Stimulated activated CD4-positive, alpha-beta T cell treated with anti-CD3 and anti-CD28 coated beads, Interleukin-1b, Interleukin-23, amount 100 ng/mL, for 4 hours (primary cell): ENCODE measurements around the gene ABCB9.
"Not testable (repeated sequence)": the region's sequence is repeated elsewhere in the genome, so short reads cannot be mapped to it uniquely, and the experiment has no call there.

Experiments
- DNase-seq, 2 donors: peaks; one replicate each; pipeline ENCODE4 v3.0.0-alpha.2; 2020; ENCODE audit warnings: low read depth in 2 of 2

Gene ABCB9

DNA sequence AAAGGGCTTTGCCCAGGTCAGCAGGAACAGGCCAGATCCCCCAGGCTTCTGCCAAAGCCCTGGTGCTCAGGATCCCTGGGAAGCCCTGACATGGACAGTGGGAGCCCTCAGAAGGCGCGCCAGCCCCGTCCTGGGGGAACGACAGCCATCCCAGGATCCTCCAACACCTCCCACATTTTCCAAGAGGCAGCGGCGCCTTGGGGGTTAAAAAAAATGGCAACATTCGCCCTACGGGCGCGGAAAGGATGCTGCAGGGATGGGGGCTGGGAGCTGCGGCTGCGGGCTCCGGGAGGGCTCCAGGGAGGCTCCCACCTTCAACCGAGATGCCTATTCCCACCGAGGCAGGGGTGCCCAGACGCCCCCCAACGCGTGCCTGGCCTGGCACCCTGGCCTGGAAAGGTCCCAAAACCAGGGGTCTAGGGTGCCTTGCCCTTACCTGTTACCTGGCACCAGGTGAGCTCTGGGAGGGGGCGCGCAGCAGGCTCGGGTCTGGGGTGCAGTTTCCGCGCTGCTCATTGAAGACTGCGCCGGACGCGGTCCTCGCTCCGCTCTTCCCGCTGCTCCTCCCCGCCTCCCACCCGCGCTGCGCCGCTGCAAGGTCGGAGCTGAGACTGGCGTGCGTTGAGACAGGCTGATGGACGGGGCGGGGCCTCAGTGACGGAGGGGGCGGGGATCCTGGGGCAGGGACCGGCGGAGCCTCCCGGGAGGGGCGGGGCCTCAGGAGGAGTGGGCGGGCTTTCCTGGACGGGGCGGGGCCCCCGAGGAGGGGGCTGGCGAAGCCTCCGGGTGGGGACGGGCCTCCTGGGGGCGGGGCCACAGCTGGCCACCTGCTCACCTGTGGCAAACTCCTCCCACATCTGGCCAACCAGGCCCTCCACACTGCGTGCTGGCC is at the start of gene ABCB9:
Gene ABCB9 (minus strand): TSS at position 613 of the 892 bp plus-strand sequence. CDS start 6,228 bp downstream, outside the sequence.
- peak; percentile 95 to 97 for DNase-seq

DNA sequence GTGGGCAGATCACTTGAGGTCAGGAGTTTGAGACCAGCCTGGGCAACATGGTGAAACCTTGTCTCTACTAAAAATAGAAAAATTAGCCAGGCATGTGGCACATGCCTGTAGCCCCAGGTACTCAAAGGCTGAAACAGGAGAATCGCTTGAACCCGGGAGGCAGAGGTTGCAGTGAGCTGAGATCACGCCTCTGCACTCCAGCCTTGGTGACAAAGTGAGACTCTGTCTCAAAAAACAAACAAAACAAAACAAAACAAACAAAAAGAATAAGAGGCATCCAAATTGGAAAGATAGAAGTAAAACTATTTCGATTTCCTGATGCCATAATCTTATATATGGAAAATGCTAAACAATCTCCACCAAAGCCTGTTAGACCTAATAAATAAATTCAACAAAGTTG is 48.2 kb upstream of the ABCB9 start:
- not testable (repeated sequence) for DNase-seq

DNA sequence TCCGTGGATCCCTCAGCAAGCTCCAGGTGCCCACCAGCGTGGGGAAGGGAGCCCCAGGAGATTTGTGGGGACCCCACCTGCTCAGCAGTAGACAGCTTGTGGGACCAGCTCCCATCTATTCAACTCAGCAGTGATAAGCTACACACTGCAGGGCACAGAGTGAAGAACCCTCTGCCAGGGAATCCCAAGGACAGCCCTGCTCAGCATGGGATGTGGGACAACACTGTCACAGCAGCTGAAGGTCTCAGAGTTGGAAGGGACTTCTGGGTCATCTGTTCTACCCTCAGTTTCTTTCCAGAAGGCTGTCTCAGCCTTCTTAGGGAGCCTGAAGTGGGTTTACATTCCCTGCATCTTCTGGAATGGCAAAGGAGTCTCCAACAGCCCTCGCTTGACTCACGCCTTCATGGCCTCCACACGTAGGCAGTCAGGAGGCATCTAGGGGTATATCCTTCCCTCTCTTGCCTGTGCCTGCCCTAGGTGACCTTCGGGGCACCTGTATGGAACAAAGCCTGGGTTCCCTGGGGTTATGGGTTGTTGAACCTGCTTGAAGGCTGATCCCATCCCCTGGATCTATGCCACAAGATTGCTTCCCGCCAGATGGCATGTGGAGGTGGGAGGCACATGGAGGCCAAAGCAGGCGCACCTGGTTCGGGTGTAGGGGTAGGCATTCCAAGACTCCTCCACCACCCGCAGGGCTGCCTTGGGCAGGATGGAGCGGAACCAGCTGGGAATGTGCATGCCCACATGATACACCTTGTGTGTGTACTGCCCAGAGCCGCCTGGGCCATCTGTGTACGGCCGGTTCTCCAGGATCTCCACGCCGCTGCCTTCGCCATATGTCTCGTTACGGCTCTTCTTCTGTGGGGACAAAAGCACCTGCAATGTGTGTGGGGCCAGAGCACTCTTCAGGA is 47.2 kb upstream of the ABCB9 start:
- no peak for DNase-seq

DNA sequence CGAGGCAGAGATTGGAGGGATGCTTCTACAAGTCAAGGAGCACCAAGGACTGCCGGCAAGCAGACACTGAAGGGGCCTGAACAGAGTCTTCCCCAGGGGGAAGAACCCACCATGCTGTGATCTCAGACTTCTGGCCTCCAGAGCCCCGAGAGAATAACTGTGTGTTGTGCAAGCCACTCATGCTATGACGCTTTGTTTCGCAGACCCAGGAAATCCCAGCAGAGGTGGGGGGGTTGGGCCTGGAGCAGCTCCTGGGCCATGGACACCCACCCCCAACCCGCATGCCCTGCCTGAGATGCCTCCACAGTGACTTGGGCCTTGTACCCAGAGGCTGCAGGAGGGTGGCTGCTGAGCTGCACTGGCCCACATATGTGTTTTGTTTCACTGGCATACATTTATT is 45.4 kb upstream of the ABCB9 start:
- DNase-seq, result no peak

DNA sequence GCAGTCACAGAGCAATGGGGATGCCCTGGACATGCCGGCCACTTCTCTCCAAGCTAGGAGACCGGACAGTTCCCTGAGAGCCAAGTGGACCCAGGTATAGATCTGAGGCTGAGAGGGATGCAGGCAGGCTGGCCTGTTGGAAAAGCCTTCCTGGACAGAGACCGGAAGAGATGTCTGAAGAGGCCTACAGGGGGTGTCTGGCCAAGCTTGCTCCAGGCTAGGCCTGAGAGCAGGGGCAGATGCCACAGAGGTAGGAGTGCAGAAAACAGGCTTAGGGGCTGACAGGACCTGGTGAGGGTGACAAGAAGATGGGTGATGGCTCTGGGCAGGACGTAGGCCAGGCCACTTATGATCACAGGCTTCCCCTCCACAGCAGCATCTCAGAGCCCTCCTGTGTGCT is 44.4 kb upstream of the ABCB9 start:
- DNase-seq, result no peak

DNA sequence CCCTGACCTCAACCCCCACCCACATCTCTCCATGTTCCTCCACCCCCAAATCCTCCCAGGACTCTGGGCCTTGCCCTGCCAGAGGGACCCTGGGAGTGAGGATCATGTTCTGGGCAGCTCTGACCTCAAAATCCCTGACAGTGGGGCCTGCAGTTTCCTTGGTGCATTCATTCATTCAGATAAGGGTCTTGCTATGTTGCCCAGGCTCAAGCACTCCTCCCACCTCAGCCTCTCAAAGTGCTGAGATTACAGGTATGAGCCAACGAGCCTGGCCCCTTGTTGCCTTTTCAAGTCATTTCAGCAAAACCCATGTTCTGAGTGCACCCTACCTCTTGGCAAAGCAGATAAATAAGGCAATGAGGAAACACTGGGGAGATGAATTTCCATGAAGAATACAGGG is 43.8 kb upstream of the ABCB9 start:
- no peak for DNase-seq

DNA sequence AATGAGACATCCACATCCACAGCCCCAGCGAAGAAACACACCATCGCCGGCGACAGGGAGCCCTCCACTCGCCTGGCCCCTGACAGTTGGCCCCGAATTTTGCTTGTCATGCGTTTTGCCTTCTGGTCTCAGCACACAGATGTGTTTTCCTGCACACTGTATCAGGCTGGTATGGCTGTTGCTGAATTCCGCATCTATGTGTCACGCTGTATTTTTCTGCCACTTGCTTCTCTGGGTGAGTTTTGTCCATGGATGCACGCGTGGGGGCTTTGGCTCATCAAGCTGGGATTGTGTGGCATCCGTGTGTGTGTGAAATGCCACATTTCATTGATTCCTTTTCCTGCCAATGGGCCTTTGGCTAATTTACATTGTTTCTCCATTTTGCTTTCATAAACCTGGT is 40.7 kb upstream of the ABCB9 start:
- DNase-seq, result no peak

DNA sequence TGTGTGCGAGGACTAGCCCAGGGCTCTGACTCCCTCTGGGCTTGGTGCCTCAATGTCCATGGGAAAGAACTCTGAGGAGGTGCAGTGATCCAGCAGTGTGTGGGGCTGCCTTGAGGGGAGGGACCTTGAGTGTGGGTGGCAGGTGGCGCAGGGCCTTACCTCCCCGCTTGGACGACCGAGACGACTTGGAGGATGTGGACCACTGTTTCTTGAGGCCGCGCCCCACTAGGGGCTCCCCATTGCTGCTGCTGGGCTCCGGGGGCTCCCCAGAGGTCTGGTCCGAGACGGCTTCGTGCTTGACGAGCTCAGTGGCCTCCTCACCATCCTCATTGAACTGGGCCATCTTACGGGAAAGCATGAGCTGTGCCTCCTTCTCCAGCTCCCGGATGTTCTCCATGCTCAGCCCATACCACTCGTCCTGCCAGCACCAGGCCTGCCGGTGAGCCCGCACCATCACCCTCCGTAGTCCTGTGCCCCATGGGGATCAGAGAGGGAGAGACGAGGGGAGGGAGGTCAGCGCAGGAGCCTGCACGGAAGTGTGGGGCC is 38.9 kb upstream of the ABCB9 start:
- no peak for DNase-seq

DNA sequence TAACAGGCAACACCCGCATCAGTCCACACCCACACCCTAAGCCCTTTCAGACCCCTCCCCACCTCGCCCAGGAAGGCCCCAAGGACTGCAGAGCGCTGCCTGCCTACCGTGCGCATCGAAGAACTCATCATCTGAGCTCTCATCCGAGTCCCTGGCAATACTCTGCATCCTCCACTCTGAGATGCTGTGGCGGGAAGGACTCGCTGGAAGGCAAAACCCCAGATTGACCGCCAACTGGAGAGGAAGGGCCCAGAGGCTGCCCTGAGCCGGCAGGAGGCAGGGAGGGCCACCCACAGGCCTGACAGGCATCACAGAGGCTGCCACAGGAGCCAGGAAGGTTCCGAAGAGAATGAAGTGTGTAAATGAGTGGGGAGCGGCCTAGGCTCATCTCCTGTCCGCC is 38.0 kb upstream of the ABCB9 start:
- DNase-seq, result no peak

DNA sequence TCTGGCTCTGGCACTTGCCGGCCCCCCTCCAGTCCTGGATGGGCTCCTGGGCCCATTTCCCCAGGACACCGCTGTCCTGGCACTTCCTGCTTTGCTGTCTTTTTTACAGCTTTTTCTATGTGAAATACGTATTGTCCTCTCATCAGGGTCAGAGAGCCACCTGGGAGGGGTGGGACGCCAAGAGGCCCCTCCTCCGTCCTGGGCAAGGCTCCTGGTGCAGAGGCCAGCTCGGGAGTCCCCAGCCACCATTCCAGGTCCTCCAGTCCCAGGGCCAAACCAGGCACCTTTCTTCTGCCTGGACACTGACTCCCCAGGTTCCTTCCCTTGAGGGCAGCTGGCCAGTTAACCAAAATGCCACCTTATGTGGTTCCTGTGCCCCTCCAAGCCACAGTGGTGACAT is 37.0 kb upstream of the ABCB9 start:
- no peak for DNase-seq

DNA sequence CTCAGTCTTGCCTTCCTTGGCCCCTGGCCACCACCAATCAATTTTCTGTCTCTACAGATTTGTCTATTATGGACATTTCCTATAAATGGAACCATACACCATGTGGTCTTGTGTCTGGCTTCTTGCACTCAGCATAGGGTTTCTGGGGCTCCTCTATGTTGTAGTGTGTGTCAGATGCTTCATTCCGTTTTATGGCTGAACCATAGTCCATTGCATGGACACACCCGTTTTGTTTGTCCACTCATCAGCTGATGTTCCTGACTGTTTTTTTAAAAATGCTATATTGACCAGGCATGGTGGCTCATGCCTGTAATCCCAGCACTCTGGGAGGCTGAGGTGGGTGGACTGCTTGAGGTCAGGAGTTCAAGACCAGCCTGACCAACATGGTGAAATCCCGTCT is 35.2 kb upstream of the ABCB9 start:
- no peak for DNase-seq

DNA sequence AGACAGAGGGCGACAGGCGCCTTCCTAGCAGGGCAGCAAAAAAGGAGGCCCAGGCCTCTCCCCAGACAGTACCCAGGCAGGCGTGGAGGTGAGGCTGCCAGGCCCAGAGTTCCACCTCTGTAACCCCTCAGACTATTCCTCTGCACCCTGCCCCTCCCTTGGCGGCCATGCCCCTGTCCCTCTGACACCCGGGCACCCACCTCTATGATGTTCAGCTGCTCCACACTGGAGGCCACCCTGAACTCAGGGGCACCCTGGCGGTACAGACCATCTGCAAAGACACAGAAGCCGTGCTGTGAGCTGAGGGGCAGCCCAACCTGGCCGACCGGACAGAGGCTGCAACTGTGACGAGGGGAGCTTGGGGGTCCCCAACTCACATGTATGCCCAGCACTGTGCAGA is 34.3 kb upstream of the ABCB9 start:
- DNase-seq, result no peak

DNA sequence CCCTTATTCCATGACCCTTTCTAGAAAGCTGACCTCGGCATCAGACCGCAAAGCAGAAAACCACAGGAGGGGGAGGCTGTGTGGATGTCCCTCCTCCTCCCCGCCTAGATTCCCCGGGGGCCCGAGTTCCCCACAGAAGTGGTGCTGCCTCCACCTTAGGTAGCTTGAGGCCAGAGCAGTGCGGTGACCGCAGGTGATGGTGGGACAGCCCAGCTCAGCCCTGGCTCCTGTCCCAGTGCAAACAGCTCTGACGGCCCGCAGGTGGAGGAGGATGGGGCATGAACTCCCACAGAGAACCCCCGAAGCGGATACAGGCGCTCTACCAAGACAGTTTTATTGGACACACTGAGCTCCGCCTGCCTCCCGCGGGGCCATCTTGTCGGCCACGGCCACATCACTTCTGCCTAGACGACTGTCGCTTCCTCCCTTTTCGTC is 33.7 kb upstream of the ABCB9 start:
- no peak for DNase-seq

DNA sequence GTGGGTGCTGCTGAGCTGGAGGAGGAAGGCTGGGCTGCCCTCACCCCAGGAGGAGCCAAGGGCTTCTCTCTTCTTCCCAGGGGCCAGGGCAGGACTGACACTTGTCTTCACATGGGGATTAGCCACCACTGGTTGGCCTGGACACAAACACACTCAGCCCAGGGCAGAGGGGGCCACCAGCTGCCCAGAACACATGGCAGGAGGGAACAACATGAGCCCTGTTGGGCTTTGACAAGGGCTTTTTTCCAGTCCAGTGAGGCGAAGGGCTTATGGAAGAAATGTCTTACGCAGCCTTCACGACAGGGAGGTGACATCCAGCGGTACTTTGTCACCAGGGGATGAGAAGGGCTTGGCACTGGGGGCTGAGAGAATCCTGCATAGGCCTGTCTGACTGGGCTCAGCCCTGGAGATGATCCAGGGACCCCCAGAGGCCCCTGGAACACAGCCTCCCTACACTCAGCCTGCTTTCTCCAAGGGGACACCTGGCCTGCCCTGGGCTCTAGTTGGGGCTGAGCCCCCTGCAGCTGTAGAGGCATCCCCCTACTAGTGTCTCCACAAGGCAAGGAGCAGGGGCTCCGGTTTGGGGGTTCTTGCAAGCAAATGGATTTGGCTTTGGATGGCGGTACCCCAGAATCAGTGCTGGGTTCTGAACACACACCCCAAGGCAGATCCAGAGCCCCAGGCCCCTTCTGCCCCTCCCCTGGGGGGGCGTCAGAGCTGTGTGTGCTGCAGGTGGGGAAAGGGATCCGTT is 33.1 kb upstream of the ABCB9 start:
- DNase-seq, result no peak

DNA sequence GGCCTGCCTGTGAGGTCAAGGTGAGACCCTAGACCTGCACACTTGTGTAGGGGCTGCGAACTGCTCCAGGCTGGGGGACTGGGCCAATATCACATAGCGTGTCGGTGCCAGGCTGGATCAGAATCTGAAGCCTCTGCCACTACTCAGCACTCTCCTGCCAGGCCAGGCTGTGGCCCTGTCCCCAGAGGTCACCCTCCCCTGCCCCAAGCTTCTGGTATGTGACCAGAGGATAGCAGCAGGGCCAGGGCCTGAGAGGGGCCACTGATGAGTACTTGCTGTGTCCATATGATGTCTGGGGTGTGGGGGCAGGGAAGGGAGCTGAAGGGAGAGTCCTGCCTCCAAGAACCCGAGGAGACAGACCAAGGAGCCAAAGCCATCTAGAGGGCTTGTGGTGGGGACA is 32.1 kb upstream of the ABCB9 start:
- no peak for DNase-seq

DNA sequence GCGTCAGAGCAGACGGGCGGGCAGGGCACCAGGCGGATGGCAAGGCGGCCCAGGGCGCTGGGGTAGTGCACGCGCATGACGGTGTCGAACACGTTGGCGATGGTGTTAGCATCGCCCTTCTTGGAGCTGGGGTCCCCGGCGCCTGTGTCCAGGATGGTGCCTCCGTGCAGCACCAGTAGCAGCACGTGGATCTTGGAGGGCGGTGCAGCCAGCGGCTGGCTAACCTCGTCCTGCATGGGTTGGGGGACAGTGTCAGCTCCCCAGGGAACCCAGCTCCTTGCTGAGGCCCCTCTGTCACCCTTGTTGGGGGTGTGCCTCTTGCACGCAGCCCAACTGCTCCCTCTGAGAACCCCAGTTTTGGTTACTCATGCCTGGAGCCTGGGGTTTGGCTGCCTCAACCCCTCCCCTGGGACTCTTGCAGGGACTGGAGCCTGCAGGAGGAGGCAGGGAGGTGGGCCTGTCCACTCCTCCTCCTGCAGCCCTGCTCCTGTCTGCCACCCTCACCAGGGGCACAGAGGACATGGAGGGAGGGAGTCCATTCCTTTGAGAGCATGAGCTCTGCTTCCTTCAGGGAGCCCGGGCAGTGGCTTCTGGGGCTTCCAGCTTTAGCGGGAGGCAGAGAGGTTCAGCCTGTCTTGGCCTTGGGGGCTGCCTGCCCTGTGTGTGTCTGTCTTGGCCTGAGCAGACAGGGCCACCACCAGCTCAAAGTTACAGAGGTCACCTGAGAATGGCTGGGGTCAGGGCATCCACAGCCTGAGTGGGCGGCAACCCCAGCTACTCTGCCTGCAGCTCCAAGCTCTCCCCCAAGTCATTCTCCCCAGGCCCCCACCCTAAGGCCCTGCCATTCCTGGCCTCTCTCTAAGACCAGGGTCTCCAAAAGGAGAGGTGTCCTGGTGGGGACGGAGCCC is 31.3 kb upstream of the ABCB9 start:
- DNase-seq, result no peak

DNA sequence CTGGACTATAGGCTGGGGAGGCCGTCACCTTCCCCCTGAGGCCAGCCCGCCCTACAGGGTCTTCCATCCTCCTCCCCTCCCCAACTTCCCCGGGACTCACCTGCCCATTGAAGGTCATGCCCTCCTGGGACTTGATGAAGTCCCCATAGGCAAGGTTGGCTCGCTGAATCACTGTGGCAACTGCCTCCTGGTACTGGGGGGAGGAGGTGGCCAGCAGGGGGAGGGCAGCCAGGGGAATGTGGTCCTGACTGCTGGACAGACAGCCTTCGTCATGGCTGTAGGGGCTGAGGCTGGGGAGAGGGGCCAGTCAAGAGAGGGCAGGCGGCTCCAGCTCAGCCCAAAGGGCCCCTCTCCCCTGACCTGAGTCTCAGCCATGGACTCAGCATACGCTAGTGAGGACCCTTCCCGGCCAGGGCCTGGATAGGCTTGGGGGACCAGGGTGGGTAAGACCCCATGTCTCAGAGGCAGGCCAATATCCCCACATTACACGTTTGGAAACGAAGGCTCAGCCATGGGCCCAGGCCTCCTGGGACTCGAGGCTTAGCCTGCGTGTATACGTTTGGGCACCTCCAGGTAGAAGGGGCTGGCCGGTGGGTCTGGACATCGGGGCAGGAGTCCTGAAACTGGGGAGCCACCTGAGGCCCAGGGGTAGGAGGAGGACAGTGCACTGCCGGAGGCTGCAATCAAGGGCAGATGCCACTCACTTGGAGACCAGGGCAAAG is 30.5 kb upstream of the ABCB9 start:
- DNase-seq, result no peak

DNA sequence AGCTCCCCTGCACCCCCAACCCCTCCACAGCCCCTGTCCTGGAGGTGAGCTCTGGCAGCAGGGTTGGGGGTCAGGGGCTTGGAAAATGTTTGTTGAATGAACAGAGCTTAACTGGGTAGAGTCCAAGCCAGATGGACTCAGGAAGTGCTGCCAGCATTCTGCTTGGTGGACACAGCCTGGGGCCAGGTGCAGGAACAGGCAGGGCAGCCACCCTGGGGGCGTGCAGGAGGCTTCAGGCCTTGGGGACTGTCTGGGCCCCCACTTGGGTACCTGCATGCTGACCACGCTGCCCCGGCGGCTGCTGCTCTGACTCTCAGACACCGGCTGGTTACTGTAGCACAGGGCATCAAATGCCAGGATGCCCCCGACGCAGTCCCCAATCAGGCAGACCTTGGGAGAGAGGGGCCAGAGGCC is 29.9 kb upstream of the ABCB9 start:
- no peak for DNase-seq

DNA sequence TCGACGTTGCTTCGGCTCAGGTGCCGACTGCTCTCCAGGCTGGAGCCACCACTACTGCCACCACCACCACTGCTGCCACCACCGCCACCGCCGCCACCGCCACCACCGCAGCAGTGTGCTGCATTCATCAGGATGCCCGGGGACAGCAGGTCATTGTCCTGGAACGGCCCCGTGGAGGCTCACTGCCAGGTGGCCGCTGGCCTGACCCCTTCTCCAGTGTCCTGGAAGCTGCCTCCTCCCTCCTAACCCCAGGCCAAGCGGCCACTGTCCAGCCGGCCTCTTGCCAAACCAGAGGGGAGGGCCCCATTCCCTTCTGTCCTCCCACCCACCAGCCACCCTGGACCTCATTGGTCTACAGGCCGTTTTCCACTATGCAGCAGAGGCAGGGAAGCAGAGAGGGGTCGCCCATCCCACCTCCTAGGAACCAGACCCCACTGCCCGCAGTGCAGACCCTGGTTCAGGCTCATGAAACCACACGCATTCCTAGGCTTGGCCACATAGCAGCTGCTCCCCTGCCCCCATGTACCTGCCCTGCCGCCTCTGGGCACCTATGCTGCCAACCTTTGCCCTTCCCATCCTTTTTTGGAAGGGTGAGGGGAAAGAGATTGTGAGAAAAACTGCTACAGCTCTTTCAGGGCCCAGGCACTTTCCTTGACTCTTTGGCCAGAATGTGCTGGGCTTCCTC is 29.4 kb upstream of the ABCB9 start:
- DNase-seq, result no peak
